RKO (cell line): ENCODE data around the gene SEMA3F.
"Not testable (repeated sequence)": the region's sequence is repeated elsewhere in the genome, so short reads cannot be mapped to it uniquely, and the experiment has no call there.

Experiments
- DNase-seq: peaks from one replicate; pipeline ENCODE4 v3.0.0-alpha.2; 2016; ENCODE audit warnings: low spot score

SEMA3F gene

DNA sequence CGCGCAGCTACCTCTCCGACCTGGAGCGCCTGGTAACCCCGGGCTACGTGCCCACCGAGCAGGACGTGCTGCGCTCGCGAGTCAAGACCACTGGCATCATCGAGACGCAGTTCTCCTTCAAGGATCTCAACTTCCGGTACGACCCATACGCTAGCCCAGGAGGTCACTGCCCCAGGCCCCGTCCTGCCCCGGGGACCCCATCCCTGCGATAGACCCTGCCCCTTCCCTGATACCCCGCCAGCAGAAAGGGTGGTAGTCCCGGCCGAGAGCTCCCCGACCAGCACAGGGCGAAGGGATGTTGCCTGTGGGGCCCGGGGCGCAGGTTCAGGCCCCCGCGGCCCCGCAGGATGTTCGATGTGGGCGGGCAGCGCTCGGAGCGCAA, 38.6 kb downstream of the SEMA3F start:
- DNase-seq, result no peak

DNA sequence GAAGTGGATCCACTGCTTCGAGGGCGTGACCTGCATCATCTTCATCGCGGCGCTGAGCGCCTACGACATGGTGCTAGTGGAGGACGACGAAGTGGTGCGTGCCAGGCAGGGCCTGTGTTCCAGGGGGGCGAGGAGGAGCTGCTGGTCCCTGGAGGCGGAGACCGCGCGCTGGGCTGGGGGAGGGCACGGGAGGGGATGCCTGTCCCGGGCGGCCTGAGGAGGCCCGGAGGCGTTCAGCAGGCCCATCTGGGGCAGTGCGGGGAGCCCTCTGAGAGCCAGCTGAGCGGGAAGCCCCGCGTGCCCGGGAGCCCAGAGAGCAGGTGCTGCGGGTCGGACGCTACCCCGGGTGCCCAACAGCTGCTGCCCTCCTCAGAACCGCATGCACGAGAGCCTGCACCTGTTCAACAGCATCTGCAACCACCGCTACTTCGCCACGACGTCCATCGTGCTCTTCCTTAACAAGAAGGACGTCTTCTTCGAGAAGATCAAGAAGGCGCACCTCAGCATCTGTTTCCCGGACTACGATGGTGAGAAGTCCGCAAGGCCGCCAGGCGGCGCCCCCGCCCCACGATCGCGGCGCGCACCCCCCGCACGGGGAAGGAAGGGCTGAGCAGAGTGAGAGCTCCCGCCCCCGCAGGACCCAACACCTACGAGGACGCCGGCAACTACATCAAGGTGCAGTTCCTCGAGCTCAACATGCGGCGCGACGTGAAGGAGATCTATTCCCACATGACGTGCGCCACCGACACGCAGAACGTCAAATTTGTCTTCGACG, 39.2 kb downstream of the SEMA3F start:
- DNase-seq, result no peak

DNA sequence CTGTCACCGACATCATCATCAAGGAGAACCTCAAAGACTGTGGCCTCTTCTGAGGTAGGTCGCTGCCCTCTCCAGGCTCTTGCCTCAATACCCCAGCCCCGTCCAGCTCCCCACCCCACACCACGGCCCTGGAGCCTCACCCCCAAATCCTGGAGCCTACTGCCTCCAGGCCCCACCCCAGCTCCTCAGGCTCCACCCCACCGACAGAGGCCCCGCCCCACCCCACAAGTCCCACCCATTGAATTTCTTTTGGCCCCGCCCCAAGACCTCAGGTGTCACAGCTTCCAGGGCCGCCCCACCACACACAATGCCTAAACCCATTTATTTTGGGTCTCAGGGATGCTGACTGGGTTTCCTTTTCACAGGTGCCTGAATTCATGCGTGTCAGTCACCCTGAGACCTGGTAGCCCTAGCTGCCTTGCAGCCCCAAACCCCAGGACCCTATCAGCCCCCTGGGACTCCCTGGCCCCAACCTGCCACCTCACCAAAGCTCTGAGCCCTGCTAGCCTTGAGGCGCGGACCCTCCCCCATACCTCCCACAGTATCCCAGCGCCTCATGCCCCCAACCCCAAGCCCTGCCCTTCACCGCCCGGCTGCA, 39.9 kb downstream of the SEMA3F start:
- no peak for DNase-seq

DNA sequence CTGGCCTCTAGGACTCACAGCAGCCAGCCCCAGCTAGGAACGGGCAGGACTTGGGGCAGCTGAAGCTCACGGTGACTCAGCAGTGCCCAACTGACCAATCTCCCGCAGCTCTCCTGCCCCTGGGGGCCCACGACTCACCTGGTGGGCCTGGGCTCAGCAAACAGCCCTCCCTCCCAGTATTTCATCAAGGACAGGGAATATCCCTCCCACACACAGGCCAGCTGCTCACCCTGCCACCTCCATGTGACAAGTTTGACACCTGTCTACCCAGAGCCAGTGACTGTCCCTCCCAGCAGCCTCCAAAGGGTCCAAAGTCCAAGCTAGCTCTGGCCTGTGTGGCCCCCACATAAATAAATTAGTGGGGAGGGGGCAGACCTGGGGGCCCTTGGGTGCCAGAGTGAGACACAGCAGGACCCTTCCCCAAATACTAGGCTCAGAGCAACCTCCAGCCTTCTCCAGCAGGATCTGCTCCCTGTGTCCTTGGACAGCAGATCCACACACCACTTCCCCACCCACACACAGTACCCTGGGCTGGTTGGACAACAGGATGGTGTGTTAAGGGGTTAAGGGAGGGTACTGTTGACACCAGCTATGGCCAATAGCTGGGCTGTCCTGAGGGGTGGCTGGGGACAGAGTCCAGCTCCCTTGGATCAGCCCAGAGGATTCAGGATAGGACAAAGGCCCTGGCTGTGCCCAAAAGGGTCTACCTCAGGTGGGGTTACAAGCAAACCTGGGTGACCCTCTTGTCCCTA, 40.6 kb downstream of the SEMA3F start:
- DNase-seq, result no peak

DNA sequence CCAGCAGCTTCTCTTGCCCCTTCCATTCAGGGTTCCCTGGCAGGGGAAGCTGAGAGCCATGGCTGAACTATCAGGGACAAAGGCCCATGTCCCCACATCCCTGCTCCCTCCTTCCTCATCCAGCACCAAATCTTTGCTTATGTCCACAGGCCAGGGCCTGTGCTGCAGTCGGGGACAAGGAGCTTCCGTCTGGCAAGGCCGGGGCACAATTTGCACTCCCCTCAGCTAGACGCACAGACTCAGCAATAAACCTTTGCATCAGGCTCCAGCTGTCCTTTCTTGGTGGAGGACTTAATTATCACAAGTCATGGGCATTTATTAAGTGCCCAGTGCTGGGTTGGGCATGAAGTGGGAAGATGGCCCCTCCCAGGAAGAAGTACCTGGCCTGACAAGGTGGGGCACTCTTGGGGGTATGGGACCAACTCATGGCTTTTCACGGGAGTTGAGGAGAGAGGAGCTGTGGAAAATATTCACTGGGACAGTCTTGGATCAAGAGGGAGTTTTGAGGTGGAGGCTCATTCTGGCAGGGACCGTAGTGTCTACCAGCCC, 41.2 kb downstream of the SEMA3F start:
- DNase-seq, result no peak

DNA sequence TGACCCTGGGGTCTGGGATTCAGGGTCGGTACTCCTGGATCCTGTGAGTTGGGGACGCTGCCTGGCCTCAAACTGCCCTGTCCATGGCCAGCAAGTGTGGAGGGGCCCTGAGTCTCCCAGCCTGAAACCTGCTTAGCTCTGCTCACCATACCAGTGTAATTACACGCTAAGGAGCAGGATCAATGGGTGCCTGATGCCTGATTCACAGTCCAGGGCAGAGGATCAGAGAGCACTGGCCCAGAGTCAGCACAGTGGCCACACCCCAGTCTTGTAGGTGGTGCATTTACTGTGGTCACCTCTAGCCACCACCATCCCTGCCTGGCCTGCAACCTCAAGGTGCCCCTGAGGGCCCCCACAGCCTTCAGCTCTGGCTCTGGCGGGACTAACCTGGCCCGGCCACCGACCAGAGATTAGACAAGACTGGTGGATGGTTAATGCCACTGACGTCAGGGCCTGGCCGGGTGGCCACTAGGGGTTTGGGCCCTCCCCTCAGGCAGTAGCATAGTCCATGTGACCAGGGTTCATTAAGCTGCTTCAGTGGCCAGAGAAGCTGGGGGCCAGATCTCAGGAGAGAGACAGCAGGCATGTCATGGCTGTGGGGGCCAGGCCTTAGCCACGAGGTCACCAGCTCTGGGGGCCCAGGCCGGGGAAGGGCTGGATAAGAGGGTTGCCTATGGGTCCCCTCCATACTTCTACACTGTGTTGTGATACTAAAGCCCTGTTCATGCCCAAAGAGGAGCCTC, 46.6 kb downstream of the SEMA3F start:
- no peak for DNase-seq

DNA sequence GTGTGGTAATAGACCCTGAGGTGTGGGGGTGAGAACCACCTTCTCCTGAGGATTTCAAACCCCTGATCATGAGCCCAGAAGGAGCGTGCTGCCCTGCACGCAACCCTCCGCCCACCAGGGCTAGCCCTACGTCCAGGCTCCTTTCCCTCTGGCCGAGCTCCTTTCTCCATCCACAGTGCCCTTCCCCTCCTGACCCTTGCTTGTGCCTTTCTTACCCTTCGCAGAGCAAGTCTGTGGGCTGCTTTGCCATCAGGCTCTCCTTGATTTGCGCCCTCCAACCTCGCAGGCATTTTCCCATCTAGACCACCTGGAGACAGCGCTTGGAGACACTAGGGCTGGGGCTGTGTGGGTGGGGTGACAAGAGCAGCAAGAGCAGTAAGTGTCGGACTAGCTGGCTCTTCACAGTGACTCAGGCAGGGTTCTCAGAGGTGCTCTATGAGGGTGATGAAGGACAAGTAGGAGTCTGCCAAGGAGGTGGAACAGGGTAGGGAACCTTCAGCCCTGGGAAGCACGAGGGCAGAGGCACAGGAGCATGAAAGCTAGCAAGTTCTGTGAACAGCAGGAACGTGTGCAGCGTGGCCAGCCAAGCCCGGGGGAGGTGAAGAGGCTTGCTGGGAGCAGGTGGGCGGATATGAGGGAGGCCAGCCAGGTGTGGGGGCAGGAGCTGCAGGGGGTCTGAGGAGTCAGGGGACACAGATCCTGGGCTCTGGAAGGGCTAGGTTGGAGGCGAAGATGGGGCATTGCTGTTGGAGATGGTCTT, 47.4 kb downstream of the SEMA3F start:
- no peak for DNase-seq

DNA sequence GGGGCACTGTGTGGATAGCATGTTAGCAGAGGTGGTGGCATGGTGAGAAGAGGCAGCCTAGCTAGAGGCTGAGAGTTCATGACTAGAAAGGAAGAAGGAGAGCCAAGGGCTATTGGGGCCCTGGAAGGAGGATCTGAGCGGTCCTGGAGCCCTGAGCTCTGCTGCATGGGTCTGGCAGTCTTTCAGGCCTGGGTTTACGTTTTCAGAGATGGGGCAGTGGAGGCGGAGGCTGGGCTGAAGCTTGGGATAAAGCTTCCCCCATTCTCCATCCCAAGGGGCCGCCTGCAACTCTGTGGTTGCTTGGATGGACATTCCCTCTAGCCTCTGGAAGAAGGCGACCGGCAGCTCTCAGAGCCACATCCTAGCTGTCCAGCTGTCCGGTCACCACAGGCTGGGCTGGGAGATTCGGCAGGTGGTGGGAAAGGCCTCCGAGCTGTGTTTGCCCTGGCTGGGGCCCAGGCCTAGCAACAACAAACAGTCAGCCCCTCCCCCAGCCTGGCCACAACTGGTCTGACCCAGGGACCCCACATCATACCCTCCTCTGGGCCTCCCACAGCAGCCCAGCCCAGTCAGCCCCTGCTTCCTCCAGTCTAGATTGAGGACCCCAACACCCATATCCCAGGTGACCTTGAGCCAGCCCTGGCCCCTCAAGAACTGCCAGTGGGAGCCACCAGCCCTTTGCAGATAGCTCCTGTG, 48.1 kb downstream of the SEMA3F start:
- DNase-seq, result no peak

DNA sequence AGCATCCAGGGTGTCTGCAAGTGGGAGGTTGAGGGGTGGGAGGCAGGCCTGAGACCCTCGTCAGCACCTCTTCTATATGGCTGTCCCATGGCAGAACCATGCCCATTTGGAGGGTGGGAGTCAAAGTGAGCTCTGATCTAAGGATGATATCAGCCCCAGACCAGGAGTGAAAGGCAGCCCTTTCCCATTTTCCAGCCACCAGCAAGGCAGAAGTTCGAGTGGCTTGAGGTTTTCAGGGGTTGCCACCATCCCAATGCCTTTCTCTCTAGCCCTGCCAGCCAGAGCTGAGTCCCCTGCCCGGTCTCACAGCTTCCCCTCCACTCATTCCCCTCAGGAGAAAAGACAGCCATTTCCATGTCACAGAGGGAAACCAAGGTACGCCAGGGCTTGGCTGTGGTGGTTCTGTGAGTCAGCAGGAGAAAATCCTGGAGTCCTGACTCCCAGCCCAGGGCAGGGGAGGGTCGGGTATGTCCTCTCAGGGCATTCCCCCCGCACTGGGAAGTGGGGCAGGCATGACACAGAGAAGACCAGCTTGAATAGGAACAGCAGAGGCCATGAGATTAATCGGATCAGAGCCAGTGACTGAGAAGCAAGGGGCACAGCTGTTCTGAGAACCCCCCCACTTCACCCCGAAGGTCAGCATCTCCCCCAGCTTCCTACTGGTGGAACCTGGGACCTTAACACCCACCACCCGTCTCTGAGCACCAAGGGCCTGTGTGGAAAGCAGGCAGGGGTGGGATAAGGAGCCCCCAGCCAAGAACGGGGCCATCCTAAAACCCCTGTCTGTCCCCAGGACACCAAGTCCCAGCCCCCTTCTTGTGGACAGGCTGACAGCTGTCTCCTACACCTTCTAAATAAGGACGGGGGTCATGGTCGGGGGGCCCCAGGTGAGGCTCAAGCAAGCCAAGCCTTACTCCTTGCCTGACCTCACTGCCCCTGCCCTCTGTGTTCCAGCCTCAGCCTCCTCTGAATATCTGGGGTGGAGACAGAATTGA, 49.0 kb downstream of the SEMA3F start:
- DNase-seq, result no peak

DNA sequence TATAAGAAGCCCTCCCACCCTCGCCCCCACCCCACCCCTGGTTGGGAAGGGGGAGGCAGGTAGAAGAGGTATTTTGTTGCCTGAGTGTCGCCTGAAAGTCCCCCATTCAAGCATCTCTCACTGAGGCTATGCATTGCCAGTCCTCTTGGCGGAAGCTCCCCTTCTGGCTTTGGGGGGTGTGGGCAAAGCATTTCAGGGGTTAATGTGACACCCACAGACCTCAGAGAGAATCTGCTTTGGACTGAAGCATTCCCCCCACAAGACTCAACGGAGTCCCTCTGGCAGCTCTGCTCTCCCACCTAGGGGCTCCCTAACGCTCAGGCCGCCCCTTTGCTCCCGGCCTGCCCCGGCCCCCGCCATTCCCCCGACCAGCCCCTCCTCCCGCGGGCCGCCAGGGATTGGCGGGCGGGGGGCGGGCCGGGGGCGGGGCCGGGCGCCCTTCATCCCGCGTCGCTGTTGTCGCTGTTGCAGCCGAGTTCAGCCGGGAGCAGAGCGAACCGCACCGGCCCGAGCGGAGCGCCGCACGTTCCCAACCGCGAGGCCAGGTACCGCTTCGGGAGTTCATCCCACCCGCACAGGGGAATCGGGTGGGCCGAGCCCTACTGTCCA, 49.8 kb downstream of the SEMA3F start, which contains the start of gene SLC38A3:
Gene SLC38A3, plus strand, starts transcription at position 468 of the 609 bp plus-strand sequence. CDS start 8,929 bp downstream, outside the sequence.
- DNase-seq, result no peak

DNA sequence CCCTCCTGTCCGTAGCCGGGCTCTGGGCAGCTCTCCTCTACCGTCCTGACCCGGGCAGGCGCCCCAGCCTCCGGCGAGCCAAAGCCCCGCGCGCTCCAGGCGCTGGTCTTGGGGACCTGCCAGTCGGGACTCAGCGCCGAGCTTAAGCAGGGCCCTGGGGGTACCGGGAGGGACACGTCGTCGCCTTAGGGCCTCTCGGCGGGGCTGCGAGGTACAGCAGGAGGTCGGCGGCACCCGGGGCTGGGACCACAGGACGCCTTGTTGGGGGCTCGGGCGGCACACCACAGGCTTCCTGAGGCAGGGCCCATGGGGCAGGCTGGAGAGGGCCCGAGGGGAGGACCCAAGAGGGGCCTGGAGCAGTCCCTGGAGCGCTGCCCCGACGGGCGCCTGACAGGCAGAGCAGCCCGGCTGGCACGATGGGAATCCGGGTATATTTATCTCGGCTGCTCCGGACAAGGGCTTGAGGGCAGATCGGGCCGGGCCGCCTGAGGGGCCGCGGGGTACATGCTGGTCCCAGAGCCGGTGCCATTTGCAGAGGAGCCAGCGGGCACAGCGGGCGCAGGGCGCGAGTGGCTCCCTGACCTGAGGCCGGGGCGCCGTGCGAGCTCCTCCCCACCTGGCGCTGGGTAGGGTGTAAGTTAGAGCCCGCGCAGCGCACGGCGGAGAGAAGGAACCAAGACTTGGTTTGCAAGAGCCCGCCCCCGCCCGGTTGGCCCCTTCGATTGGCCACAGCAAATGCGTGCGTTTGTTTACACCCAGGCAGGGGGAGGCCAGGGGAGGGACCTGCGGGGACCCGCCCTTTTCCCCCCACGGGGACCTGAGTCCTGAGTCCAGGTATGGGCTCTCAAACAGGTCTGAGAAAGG, 50.5 kb downstream of the SEMA3F start:
- DNase-seq, result no peak

DNA sequence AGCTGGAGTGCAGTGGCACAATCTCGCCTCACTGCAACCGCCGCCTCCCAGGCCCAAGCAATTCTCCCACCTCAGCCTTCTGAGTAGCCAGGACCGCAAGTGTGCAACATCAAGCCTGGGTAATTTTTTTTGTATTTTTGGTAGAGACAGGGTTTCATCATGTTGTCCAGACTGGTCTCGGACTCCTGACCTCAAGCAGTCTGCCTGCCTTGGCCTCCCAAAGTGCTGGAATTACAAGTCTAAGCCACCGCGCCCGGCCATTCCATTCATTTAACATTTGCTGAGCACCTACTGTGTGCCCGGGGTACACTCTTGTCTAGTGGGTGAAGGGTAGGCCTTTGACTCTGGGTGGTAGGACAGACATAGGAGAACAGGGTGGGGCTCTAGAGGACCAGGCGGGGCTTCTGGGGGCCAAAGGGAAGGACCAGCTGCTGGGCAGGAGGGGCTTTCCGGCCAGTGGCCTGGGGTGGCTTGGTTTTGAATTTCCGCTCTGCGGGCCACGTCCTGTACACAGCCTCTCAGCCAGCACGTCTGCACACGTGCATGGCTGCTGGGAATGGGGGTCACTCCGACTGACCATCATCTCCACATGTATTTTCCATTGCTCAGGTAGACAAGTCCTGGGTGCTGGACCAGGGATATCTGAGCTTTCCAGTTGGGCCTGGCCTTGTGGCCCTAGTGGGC, 52.4 kb downstream of the SEMA3F start:
- DNase-seq, result no peak

DNA sequence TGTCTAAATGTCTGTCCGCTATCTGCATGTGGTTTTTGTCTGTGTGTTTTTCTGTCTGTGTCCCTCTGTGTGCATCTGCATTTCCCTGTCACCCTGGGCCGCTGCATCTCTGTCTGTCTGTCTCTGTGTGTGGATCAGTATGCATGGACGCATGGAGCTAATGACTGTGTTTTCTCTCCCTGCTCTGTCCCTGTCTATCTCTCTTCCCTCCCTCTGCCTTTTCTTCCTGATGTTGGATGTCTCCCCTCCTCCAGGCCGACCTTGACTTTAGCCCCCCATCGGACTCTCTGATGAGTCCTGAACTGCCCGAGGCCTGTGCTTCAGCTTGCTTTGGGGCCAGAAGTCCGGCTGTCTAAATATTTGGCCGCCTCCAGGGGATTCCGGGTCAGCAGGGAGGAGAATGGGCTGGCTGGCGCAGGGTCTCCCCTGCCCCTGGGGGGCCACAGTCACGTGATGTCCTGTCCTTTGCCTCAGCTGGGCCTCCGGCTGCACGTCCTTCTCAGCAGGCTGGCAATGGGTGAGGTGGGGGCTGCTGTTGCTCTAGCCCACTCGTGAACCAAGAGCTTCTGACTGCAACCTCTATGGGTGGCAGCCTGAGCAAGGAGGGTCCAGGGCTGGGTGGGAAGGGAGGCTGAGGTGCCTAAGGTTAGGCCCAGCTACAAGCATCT, 53.7 kb downstream of the SEMA3F start:
- no peak for DNase-seq

DNA sequence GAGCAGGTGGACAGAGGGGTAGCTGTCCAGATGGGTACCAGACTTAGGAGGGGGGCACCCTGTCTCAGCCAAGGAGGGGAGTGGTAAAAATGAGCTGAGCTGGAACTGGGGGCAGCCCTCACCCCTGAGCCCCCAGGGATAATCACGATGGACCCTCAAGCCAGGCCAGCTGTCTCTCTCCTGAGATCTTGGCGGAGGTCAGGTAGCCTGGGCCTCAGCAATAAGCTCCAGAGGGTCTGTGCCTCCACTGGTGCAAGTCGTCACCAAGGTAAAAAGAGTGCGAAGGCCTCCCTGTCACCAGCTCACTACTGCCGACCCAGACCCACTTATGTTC, 55.0 kb downstream of the SEMA3F start:
- no peak for DNase-seq

DNA sequence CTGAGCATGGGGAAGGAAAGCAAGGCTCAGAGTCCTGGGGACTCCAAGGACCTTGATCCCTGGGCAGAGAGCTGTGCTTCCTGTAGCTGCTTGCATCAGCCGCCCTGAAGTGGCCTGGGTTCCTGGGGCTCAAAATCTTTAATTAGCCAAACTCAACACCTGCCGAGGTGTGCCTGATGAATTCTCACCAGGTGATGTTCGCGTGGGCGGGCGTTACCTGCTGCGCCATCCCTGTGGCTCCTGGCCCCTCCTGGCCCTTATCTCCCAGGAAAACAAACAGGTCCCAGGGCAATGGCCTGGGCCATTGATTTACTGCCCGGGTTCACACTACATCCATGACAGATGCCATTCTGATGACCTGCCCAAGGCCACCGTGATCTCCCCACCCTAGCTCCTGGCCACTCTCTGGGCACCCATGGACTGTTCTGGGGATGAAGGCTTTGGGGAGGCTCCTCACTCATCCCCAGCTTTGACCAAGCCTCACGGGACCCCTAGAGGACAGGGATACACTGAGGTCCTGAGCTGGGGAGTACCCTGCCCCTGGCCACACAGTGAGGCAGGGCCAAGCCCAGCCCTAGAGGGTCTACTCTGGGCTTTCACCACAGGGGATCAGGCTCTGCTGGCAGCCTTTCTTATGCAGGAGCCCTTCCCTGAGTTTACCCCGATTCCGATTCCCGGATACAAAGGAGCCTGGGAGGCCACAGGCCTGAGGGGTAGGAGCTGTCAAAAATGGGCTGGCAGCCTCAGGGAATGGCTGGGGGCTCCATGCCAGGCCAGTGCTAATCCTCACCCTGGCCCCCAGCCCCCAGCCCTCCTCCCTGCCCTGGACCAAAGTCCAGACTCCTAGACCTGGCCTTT, 55.6 kb downstream of the SEMA3F start:
- DNase-seq, result no peak

DNA sequence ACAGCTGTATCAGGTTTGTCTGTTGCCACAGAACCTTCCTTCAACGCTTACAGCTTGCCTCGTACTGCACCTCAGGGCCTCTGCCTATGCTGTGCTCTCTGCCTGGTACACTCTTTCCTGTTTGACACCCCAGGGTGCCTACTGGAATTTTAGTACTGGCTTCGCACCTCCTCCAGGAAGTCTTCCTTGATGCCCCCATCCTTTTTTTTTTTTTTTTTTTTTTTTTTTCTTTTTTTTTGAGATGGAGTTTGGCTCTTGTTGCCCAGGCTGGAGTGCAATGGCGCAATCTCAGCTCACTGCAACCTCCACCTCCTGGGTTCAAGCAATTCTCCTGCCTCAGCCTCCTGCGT, 56.2 kb downstream of the SEMA3F start:
- DNase-seq, result not testable (repeated sequence)
